GM12878 (cell line): ENCODE data around the gene PPP1R12B.

ENCODE experiments used
- GABPA ChIP-seq: IDR thresholded peaks from 2 replicates; pipeline ENCODE4 v1.6.1; 2014; ENCODE audit warnings: antibody characterized with exemption, low read depth, mild to moderate bottlenecking, inconsistent platforms
- PAX8 ChIP-seq: fragments of 450-650 bp; IDR thresholded peaks from 2 replicates; pipeline ENCODE4 v1.6.1; 2017; ENCODE audit warnings: mild to moderate bottlenecking, moderate library complexity
- POLR2A ChIP-seq: IDR thresholded peaks from 2 replicates; pipeline ENCODE4 v1.6.1; 2011; ENCODE audit warnings: low read depth, mild to moderate bottlenecking, low read length
- POLR2AphosphoS2 ChIP-seq: IDR thresholded peaks from 2 replicates; pipeline ENCODE4 v1.6.1; 2011; ENCODE audit warnings: low read depth, mild to moderate bottlenecking, low read length, improper control_type of control experiment, moderate library complexity
- POU2F2 ChIP-seq: IDR thresholded peaks from 3 replicates; pipeline ENCODE4 v1.6.1; 2011; ENCODE audit warnings: low read depth, mild to moderate bottlenecking, low read length, borderline replicate concordance
- SIN3A ChIP-seq: IDR thresholded peaks from 2 replicates; pipeline ENCODE4 v1.6.1; 2012; ENCODE audit warnings: low read depth, low read length, improper control_type of control experiment
- SPI1 ChIP-seq: IDR thresholded peaks from 2 replicates; pipeline ENCODE4 v1.6.1; 2011; ENCODE audit warnings: low read depth, mild to moderate bottlenecking, low read length, moderate library complexity, borderline replicate concordance; ENCODE audit not compliant: insufficient read depth
- SRF ChIP-seq, 2 experiments: IDR thresholded peaks; 2 replicates each; pipeline ENCODE4 v1.6.1; 2011; ENCODE audit warnings: low read depth in 2 of 2, low read length in 2 of 2, mild to moderate bottlenecking in 1 of 2, moderate library complexity in 1 of 2
- TF ChIP-seq, protein P1 (sequence below): fragments of 450-650 bp; formaldehyde crosslinking; IDR thresholded peaks from 2 replicates; pipeline ENCODE4 v1.4.0; 2022; ENCODE audit warnings: mild to moderate bottlenecking, moderate library complexity
- TF ChIP-seq, protein P2 (sequence below): IDR thresholded peaks from 2 replicates; pipeline ENCODE4 v1.6.1; 2012; ENCODE audit warnings: low read depth, low read length, improper control_type of control experiment
- TF ChIP-seq, protein P3 (sequence below), 3 experiments: IDR thresholded peaks in 2 of 3; conservative IDR thresholded peaks in 1 of 3; 2 replicates each; pipeline ENCODE4 v1.5.1; 2011; ENCODE audit warnings: low read depth in 3 of 3, low read length in 3 of 3, mild to moderate bottlenecking in 3 of 3, control low read depth in 2 of 3, moderate library complexity in 2 of 3, inconsistent platforms in 1 of 3, mixed read lengths in 1 of 3; ENCODE audit not compliant: control insufficient read depth in 2 of 3, insufficient read depth in 1 of 3; ENCODE audit errors: extremely low read depth in 1 of 3
- TF ChIP-seq, protein P4 (sequence below): IDR thresholded peaks from 2 replicates; pipeline ENCODE4 v1.6.1; 2012; ENCODE audit warnings: mild to moderate bottlenecking, low read depth, low read length
- TF ChIP-seq, protein P5 (sequence below): IDR thresholded peaks from 2 replicates; pipeline ENCODE4 v1.6.1; 2011; ENCODE audit warnings: borderline replicate concordance, low read depth, mild to moderate bottlenecking, moderate library complexity, mixed read lengths, low read length; ENCODE audit not compliant: insufficient read depth; ENCODE audit errors: extremely low read length

DNA sequence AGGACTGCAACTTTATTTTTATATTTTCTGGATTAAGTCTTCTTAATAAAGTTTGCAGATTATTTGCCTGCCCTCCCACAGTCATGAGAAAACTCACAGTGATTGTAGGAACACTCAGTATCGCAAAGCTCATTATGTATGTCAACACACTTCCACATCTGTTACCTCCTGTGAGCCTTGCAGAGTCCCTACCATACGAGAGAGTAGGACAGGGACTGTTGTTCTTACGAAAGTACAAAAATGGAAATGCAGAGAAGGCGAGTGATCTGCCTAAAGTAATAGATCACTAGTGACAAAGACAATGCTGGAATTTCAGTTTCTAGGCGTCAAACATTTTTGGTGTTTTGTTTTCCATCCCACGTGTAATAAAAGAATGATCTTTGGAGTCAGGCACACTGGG, 230.1 kb downstream of the PPP1R12B start:
- TF ChIP-seq, protein P1, sequence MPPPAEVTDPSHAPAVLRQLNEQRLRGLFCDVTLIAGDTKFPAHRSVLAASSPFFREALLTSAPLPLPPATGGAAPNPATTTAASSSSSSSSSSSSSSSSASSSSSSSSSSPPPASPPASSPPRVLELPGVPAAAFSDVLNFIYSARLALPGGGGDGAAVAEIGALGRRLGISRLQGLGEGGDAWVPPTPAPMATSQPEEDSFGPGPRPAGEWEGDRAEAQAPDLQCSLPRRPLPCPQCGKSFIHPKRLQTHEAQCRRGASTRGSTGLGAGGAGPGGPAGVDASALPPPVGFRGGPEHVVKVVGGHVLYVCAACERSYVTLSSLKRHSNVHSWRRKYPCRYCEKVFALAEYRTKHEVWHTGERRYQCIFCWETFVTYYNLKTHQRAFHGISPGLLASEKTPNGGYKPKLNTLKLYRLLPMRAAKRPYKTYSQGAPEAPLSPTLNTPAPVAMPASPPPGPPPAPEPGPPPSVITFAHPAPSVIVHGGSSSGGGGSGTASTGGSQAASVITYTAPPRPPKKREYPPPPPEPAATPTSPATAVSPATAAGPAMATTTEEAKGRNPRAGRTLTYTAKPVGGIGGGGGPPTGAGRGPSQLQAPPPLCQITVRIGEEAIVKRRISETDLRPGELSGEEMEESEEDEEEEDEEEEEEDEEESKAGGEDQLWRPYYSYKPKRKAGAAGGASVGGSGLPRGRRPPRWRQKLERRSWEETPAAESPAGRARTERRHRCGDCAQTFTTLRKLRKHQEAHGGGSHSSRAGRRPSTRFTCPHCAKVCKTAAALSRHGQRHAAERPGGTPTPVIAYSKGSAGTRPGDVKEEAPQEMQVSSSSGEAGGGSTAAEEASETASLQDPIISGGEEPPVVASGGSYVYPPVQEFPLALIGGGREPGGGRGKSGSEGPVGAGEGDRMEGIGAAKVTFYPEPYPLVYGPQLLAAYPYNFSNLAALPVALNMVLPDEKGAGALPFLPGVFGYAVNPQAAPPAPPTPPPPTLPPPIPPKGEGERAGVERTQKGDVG (CRISPR knock-in tag): no peak
- TF ChIP-seq, protein P2, sequence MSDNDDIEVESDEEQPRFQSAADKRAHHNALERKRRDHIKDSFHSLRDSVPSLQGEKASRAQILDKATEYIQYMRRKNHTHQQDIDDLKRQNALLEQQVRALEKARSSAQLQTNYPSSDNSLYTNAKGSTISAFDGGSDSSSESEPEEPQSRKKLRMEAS: no peak
- TF ChIP-seq SPI1 (no peak), GABPA (no peak), SIN3A (no peak), POLR2AphosphoS2 (no peak), POLR2A (no peak), SRF (IDR thresholded peaks at IDR 0.05; ENCODE audit: low read depth in 2 of 2, low read length in 2 of 2) (no peak), POU2F2 (no peak), PAX8 (no peak)
- TF ChIP-seq, protein P3, sequence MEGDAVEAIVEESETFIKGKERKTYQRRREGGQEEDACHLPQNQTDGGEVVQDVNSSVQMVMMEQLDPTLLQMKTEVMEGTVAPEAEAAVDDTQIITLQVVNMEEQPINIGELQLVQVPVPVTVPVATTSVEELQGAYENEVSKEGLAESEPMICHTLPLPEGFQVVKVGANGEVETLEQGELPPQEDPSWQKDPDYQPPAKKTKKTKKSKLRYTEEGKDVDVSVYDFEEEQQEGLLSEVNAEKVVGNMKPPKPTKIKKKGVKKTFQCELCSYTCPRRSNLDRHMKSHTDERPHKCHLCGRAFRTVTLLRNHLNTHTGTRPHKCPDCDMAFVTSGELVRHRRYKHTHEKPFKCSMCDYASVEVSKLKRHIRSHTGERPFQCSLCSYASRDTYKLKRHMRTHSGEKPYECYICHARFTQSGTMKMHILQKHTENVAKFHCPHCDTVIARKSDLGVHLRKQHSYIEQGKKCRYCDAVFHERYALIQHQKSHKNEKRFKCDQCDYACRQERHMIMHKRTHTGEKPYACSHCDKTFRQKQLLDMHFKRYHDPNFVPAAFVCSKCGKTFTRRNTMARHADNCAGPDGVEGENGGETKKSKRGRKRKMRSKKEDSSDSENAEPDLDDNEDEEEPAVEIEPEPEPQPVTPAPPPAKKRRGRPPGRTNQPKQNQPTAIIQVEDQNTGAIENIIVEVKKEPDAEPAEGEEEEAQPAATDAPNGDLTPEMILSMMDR (IDR thresholded peaks at IDR 0.05 in 2 of 3, conservative IDR thresholded peaks at IDR 0.05 in 1 of 3; ENCODE audit: control insufficient read depth in 2 of 3, extremely low read depth in 1 of 3, insufficient read depth in 1 of 3, low read depth in 3 of 3, low read length in 3 of 3): no peak
- TF ChIP-seq, protein P4, sequence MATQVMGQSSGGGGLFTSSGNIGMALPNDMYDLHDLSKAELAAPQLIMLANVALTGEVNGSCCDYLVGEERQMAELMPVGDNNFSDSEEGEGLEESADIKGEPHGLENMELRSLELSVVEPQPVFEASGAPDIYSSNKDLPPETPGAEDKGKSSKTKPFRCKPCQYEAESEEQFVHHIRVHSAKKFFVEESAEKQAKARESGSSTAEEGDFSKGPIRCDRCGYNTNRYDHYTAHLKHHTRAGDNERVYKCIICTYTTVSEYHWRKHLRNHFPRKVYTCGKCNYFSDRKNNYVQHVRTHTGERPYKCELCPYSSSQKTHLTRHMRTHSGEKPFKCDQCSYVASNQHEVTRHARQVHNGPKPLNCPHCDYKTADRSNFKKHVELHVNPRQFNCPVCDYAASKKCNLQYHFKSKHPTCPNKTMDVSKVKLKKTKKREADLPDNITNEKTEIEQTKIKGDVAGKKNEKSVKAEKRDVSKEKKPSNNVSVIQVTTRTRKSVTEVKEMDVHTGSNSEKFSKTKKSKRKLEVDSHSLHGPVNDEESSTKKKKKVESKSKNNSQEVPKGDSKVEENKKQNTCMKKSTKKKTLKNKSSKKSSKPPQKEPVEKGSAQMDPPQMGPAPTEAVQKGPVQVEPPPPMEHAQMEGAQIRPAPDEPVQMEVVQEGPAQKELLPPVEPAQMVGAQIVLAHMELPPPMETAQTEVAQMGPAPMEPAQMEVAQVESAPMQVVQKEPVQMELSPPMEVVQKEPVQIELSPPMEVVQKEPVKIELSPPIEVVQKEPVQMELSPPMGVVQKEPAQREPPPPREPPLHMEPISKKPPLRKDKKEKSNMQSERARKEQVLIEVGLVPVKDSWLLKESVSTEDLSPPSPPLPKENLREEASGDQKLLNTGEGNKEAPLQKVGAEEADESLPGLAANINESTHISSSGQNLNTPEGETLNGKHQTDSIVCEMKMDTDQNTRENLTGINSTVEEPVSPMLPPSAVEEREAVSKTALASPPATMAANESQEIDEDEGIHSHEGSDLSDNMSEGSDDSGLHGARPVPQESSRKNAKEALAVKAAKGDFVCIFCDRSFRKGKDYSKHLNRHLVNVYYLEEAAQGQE: no peak
- TF ChIP-seq, protein P5, sequence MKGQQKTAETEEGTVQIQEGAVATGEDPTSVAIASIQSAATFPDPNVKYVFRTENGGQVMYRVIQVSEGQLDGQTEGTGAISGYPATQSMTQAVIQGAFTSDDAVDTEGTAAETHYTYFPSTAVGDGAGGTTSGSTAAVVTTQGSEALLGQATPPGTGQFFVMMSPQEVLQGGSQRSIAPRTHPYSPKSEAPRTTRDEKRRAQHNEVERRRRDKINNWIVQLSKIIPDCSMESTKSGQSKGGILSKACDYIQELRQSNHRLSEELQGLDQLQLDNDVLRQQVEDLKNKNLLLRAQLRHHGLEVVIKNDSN: no peak
